Lower leg skin (tissue), 4 donors: Measurements from ENCODE around the gene EIF4EBP2. TPM values are rescaled to one million over a fixed set of nuclear protein-coding genes. Genes with fewer than 3 reads are reported as not detected.

Experiments
- DNase-seq, 2 donors: peaks; one replicate each; pipeline ENCODE4 v3.0.0-alpha.2; 2019; ENCODE audit warnings: low spot score in 2 of 2
- H3K4me3 ChIP-seq: fragments of 200-600 bp; sonication (generic); 2 replicates; pipeline ENCODE4 v1.5.1; 2017; ENCODE audit warnings: mild to moderate bottlenecking, low read depth; ENCODE audit not compliant: poor library complexity, severe bottlenecking
- CTCF ChIP-seq, 3 donors: fragments of 450-650 bp; IDR thresholded peaks; one replicate each; pipeline ENCODE4 v1.5.1; 2016; ENCODE audit warnings: antibody characterized with exemption in 3 of 3, mild to moderate bottlenecking in 3 of 3, moderate library complexity in 2 of 3
- POLR2A ChIP-seq, 2 donors: fragments of 450-650 bp; IDR thresholded peaks; one replicate each; pipeline ENCODE4 v1.6.1; 2016 to 2017; ENCODE audit warnings: antibody characterized with exemption in 2 of 2, mild to moderate bottlenecking in 1 of 2, moderate library complexity in 1 of 2
- WGBS, 2 donors: methylation state at CpG; one replicate each; pipeline ENCODE4 v1.1.5; 2018; 5-methylcytosine and 5-hydroxymethylcytosine counted together
- intact Hi-C: fragments of 100-400 bp; cut with DNase I; formaldehyde crosslinking; loops from one replicate; pipeline ENCODE4 v1.15.0; 2023; ENCODE audit warnings: low total_unique reads
- total RNA-seq, 4 donors: library from RNA; depleted of rRNA; stranded (reverse); fragments of >200 nt; gene quantifications; one replicate each; pipeline ENCODE4 v1.1.0, GENCODE V29; 2016

EIF4EBP2 gene
- total RNA-seq, 4 donors from 2014 or later, result 40.2 to 68.0 (median 58.9) TPM

DNA sequence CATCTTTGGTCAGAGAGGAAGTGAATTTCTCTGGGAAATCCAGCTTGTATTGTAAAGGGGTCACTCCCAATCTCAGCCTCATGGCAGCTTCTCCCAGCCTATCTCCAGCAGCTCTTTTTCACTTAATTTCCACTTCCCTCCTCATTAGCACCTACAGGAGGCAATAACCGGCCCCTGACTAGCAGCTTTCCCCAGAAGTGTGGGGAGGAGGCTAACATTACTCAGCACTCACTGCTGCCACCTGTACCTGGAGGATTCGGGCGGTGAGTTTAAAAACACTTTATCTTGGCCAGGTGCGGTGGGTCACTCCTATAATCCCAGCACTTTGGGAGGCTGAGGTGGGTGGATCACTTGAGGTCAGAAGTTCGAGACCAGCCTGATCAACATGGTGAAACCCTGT is 33.8 kb downstream of the EIF4EBP2 start:
- H3K4me3 ChIP-seq, result no peak overlapping the region
- intact Hi-C loops, result no loop called here
- TF ChIP-seq POLR2A (IDR thresholded peaks at IDR 0.05), result no peak
- TF ChIP-seq CTCF (IDR thresholded peaks at IDR 0.05), result no peak
- 79 to 84% methylated on average over 5 of the region's 5 CpGs for WGBS, 2 donors
- no peak for DNase-seq

GRCh38 chr10:70440296-70441160 is 36.6 kb downstream of the EIF4EBP2 start:
- peak in 1 of 2 donors; percentile 79 for DNase-seq
- TF ChIP-seq POLR2A (IDR thresholded peaks at IDR 0.05), result no peak
- no peak for TF ChIP-seq CTCF (IDR thresholded peaks at IDR 0.05)
- 5 to 6% methylated on average over 51 to 56 of the region's 69 CpGs for WGBS, 2 donors
- H3K4me3 ChIP-seq, result no peak overlapping the region
- intact Hi-C loops, result no loop called here

- TF ChIP-seq POLR2A (IDR thresholded peaks at IDR 0.05), result no peak
- no peak for TF ChIP-seq CTCF (IDR thresholded peaks at IDR 0.05)
- no peak for DNase-seq
- 5 to 16% methylated on average over 21 to 44 of the region's 60 CpGs for WGBS, 2 donors
- no peak within 1 kb of the TSS for H3K4me3 ChIP-seq
- intact Hi-C loops, result no loop called here
These were observed 37.4 kb downstream of the EIF4EBP2 start, which contains the start of gene NODAL for GRCh38 chr10:70441161-70441894. NODAL (minus strand) TSS chr10:70441681; CDS start chr10:70441667, 14 bp downstream.

DNA sequence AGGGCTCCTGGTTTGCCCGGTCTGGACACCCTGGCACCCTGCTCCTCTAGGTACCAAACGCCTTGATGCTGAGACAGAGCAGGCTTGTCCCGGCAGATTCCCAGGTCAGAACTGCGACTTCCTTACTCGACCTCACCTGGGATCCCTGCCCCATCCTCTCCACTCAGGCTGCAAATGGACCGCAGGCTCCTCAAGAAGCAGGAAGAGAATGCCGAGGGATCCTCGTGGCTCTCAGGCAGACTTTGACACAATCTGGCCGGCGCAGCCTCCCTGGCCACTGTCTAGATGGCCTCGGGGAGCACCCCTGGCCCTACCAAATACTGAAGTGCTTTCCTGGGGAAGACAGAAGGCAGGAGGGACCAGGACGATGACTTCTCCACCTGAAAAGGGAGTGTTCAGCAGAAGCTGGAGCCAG is 38.0 kb downstream of the EIF4EBP2 start:
- no peak for DNase-seq
- TF ChIP-seq CTCF (IDR thresholded peaks at IDR 0.05) (no peak), POLR2A (IDR thresholded peaks at IDR 0.05) (no peak)
- 19 to 27% methylated on average over 12 of the region's 12 CpGs for WGBS, 2 donors
- no peak overlapping the region for H3K4me3 ChIP-seq
- intact Hi-C loops, result no loop called here

- no peak for TF ChIP-seq CTCF (IDR thresholded peaks at IDR 0.05)
- TF ChIP-seq POLR2A (IDR thresholded peaks at IDR 0.05), result no peak
- no peak overlapping the region for H3K4me3 ChIP-seq
- no peak for DNase-seq
- 62 to 77% methylated on average over 6 of the region's 6 CpGs for WGBS, 2 donors
- intact Hi-C loops, result no loop called here
These were observed 38.5 kb downstream of the EIF4EBP2 start for GRCh38 chr10:70442332-70442988.
